ENCODE measurements around the gene ZNF784. TPM values are rescaled to one million over a fixed set of nuclear protein-coding genes. Genes with fewer than 3 reads are reported as not detected.

Gene ZNF784
- total RNA-seq, 2 experiments from 2014 or later: 3.4 to 4.0 TPM

DNA sequence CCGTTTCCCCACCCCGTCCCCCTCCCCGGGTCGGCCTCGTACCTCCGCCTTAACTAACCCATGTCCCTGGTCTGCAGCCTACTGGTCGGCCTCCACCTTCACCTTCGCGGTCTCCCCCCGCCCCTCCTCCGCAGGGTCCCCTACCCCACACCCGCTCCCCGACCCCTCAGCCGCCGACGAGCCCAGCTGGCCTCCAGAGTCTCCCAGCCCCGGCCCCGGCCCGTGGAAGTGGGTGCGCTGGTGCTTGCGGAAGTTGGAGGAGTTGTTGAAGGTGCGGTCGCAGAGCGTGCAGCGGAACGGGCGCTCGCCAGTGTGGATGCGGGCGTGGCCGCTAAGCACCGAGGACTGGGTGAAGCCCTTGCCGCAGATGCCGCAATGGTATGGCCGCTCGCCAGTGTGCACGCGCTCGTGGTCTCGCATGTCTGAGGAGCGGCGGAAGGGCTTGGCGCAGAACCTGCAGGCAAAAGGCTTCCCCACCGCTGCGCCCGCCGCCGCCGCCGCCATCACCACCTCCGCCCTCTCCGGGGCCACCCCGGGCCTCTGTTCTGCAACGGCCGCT lies 2.6 kb downstream of the ZNF784 start:
- Histone ChIP-seq H3K4me2 (ENCODE audit: low read length) (no peak overlapping the region), H3K36me3 (ENCODE audit: insufficient read depth, low read length) (peaks cover 20% of the 10 kb centered on the region), H3K9me3 (ENCODE audit: low read length) (no peaks in the 10 kb centered on the region), H2AFZ (ENCODE audit: low read length) (no peak overlapping the region), H3K79me2 (ENCODE audit: insufficient read depth, low read depth, low read length) (no peaks in the 10 kb centered on the region), H4K20me1 (ENCODE audit: insufficient read depth, low read length) (no peaks in the 10 kb centered on the region), H3K27ac (ENCODE audit: low read depth, low read length, poor library complexity, severe bottlenecking) (no peak overlapping the region), H3K4me1 (ENCODE audit: insufficient read depth, low read length, poor library complexity, severe bottlenecking) (peaks cover 11% of the 10 kb centered on the region), H3K9me2 (ENCODE audit: insufficient read depth, low read length) (no peaks in the 10 kb centered on the region), H3K4me3 (ENCODE audit: low read depth, low read length, poor library complexity, severe bottlenecking) (no peak overlapping the region)
- BruUV-seq (replicated peaks): no TSS peak
- TF ChIP-seq EZH2phosphoT487 (IDR thresholded peaks at IDR 0.05; ENCODE audit: borderline replicate concordance, low read depth, low read length): no peak
- no peak for TF ChIP-seq CTCF (conservative IDR thresholded peaks at IDR 0.05; ENCODE audit: low read length)
- CTCF ChIA-PET (ENCODE audit: unreplicated experiment): no interaction called here
- POLR2A ChIA-PET: no interaction called here
- DNase-seq (ENCODE audit: low spot score): no peak
- intact Hi-C loops (cut with micrococcal nuclease; ENCODE audit: unreplicated experiment): no loop called here

- Histone ChIP-seq H3K36me3 (ENCODE audit: insufficient read depth, low read length) (peaks cover 25% of the 10 kb centered on the region), H3K27ac (ENCODE audit: low read depth, low read length, poor library complexity, severe bottlenecking) (no peak overlapping the region), H4K20me1 (ENCODE audit: insufficient read depth, low read length) (no peaks in the 10 kb centered on the region), H2AFZ (ENCODE audit: low read length) (no peak overlapping the region), H3K4me2 (ENCODE audit: low read length) (no peak overlapping the region), H3K4me3 (ENCODE audit: low read depth, low read length, poor library complexity, severe bottlenecking) (no peak overlapping the region), H3K79me2 (ENCODE audit: insufficient read depth, low read depth, low read length) (no peaks in the 10 kb centered on the region), H3K9me3 (ENCODE audit: low read length) (no peaks in the 10 kb centered on the region), H3K4me1 (ENCODE audit: insufficient read depth, low read length, poor library complexity, severe bottlenecking) (peaks cover 11% of the 10 kb centered on the region), H3K9me2 (ENCODE audit: insufficient read depth, low read length) (no peaks in the 10 kb centered on the region)
- TF ChIP-seq CTCF (conservative IDR thresholded peaks at IDR 0.05; ENCODE audit: low read length): no peak
- TF ChIP-seq EZH2phosphoT487 (IDR thresholded peaks at IDR 0.05; ENCODE audit: borderline replicate concordance, low read depth, low read length): no peak
- DNase-seq (ENCODE audit: low spot score): no peak
- ChIA-PET CTCF (ENCODE audit: unreplicated experiment) (no interaction called here), POLR2A (no interaction called here)
- no TSS peak for BruUV-seq (replicated peaks)
- intact Hi-C loops (cut with micrococcal nuclease; ENCODE audit: unreplicated experiment): no loop called here
Observed at GRCh38 chr19:55621205-55621672, 3.1 kb downstream of the ZNF784 start.

GRCh38 chr19:55620410-55621204 lies 3.8 kb downstream of the ZNF784 start:
- no TSS peak for BruUV-seq (replicated peaks)
- no peak overlapping the region for H3K27ac ChIP-seq (ENCODE audit: low read depth, low read length, poor library complexity, severe bottlenecking)
- no peaks in the 10 kb centered on the region for H4K20me1 ChIP-seq (ENCODE audit: insufficient read depth, low read length)
- no peaks in the 10 kb centered on the region for H3K9me2 ChIP-seq (ENCODE audit: insufficient read depth, low read length)
- no peaks in the 10 kb centered on the region for H3K9me3 ChIP-seq (ENCODE audit: low read length)
- CTCF ChIA-PET (ENCODE audit: unreplicated experiment): no interaction called here
- peaks cover 11% of the 10 kb centered on the region for H3K4me1 ChIP-seq (ENCODE audit: insufficient read depth, low read length, poor library complexity, severe bottlenecking)
- no peak for DNase-seq (ENCODE audit: low spot score)
- no peak for TF ChIP-seq EZH2phosphoT487 (IDR thresholded peaks at IDR 0.05; ENCODE audit: borderline replicate concordance, low read depth, low read length)
- no peak for TF ChIP-seq CTCF (conservative IDR thresholded peaks at IDR 0.05; ENCODE audit: low read length)
- peaks cover 32% of the 10 kb centered on the region for H3K36me3 ChIP-seq (ENCODE audit: insufficient read depth, low read length)
- intact Hi-C loops (cut with micrococcal nuclease; ENCODE audit: unreplicated experiment): no loop called here
- no peak overlapping the region for H3K4me3 ChIP-seq (ENCODE audit: low read depth, low read length, poor library complexity, severe bottlenecking)
- H3K4me2 ChIP-seq (ENCODE audit: low read length): no peak overlapping the region
- no peaks in the 10 kb centered on the region for H3K79me2 ChIP-seq (ENCODE audit: insufficient read depth, low read depth, low read length)
- POLR2A ChIA-PET: no interaction called here
- no peak overlapping the region for H2AFZ ChIP-seq (ENCODE audit: low read length)
